Measurements from ENCODE around the gene CEP72. TPM values are rescaled to one million over a fixed set of nuclear protein-coding genes. Genes with fewer than 3 reads are reported as not detected.

CEP72 gene
- total RNA-seq, 1 experiment from 2014 or later = 24.8 TPM

GRCh38 chr5:608429-609370, 3.4 kb upstream of the CEP72 start:
- Histone ChIP-seq H2BK15ac (ENCODE audit: low read depth, low read length) (no peak overlapping the region), H3K79me2 (ENCODE audit: insufficient read depth, low read length) (peaks cover 8% of the 10 kb centered on the region), H3K56ac (ENCODE audit: insufficient read length, low read depth, low read length) (no peak overlapping the region), H2BK5ac (ENCODE audit: insufficient read length, low read length) (no peak overlapping the region), H3K14ac (ENCODE audit: insufficient read depth, low read length) (no peak overlapping the region), H3K4me1 (ENCODE audit: insufficient read depth, low read length) (no peaks in the 10 kb centered on the region; the same call in 1 of the 2 replicates), H2AK5ac (ENCODE audit: insufficient read length, low read length) (no peak overlapping the region), H3K23ac (ENCODE audit: insufficient read length, low read depth, low read length) (no peak overlapping the region), H4K5ac (ENCODE audit: insufficient read length, low read depth, low read length) (no peak overlapping the region), H4K8ac (replicated peaks; ENCODE audit: insufficient read length, low read depth, low read length) (no peak overlapping the region), H3T11ph (ENCODE audit: low read length) (no peak overlapping the region), H3K4ac (ENCODE audit: low read depth, low read length) (no peak overlapping the region), H3K9ac (ENCODE audit: extremely low read depth, insufficient read length, low read length) (no peak overlapping the region), H3K27me3 (ENCODE audit: insufficient read depth, low read length) (0 out of 2 replicates have a peak, but pooled peaks cover 3% of the 10 kb centered on the region), H2AFZ (ENCODE audit: low read length) (no peak overlapping the region), H2BK20ac (ENCODE audit: low read depth, low read length, poor library complexity, severe bottlenecking) (no peak overlapping the region), H4K91ac (ENCODE audit: insufficient read length, low read depth, low read length) (no peak overlapping the region), H3K79me1 (ENCODE audit: insufficient read depth, low read depth, low read length, poor library complexity, severe bottlenecking) (peaks cover 2% of the 10 kb centered on the region), H2BK12ac (ENCODE audit: insufficient read length, low read depth, low read length) (no peak overlapping the region), H4K20me1 (ENCODE audit: control insufficient read depth, insufficient read depth, insufficient read length) (no peaks in the 10 kb centered on the region), H3K9me3 (ENCODE audit: control insufficient read depth, low read depth, low read length) (no peaks in the 10 kb centered on the region), H3K27ac (ENCODE audit: insufficient read length, low read depth, low read length) (no peak overlapping the region), H2BK120ac (ENCODE audit: low read depth, low read length, poor library complexity, severe bottlenecking) (no peak overlapping the region), H3K4me2 (ENCODE audit: insufficient read depth, insufficient read length, low read length) (no peak overlapping the region), H3K18ac (ENCODE audit: insufficient read length, low read depth, low read length) (no peak overlapping the region), H3K23me2 (ENCODE audit: insufficient read length, low read depth, low read length, poor library complexity, severe bottlenecking) (no peaks in the 10 kb centered on the region)
- Mint-ChIP-seq H3K27ac (peak overlapping the region in 1 of 3 experiments; percentile 57; a peak in 1 of 7 replicates), H3K9me3 (peaks cover 4 to 5% of the 10 kb centered on the region in 2 experiments; a peak in 4 of 5 replicates), H3K27me3 (ENCODE audit: low read depth) (peaks cover 20% of the 10 kb centered on the region), H3K36me3 (ENCODE audit: insufficient read depth in 1 of 3, low read depth in 3 of 3) (peaks cover 3 to 6% (median 6%) of the 10 kb centered on the region in 3 experiments; a peak in 5 of 7 replicates), H3K4me1 (peaks cover 10 to 16% of the 10 kb centered on the region in 2 experiments), H3K4me3 (no peak overlapping the region)
- no CpG with 5 or more reads among the region's 31 CpGs for WGBS (ENCODE audit: extremely low coverage, insufficient read length, low lambda C conversion rate)
- DNase-seq = no peak
- TF ChIP-seq CTCF (conservative IDR thresholded peaks at IDR 0.05) = no peak

Data from H9 (cell line).